K562 (cell line): Measurements from ENCODE around the gene CELF4. TPM values are rescaled to one million over a fixed set of nuclear protein-coding genes. Genes with fewer than 3 reads are reported as not detected.

Experiments used
- ATAC-seq: fragments of 200-7000 bp; cut with Tn5 transposase; 3 replicates; pipeline ENCODE4 v1.9.1; 2020; ENCODE audit warnings: moderate library complexity
- BruUV-seq: library from RNA; stranded (reverse); fragments of 400-500 nt; replicated peaks from 2 replicates; lab custom pipeline; 2021; lab: Mats Ljungman, UMichigan
- CTCF ChIA-PET: fragments of 300-600 bp; formaldehyde crosslinking; extraction: SDS; loops from one replicate; lab custom pipeline; 2021; ENCODE audit warnings: low intra/inter-chr PET ratio; lab: Yijun Ruan, JAX
- POLR2A ChIA-PET: fragments of 300-600, 350-650 bp; sonication (Branson Sonifier 250); formaldehyde crosslinking; extraction: SDS; loops from one replicate; lab custom pipeline; 2021; ENCODE audit warnings: antibody characterized with exemption, inconsistent platforms; lab: Yijun Ruan, JAX
- DNase-seq, 4 experiments: peaks; one replicate each; pipeline versions ENCODE4 v3.0.0 to v3.0.0-alpha.2; 2011 to 2018; ENCODE audit warnings: low spot score in 3 of 4, mixed read lengths in 3 of 4; ENCODE audit errors: extremely low read depth in 1 of 4
- FAIRE-seq: peaks from 2 replicates; lab custom pipeline; 2011; peaks lifted over from hg19 to GRCh38; lab: Jason Lieb, UNC
- H2AFZ ChIP-seq: 2 replicates; pipeline ENCODE4 v1.6.0; 2011; ENCODE audit warnings: low read depth, low read length, control low read depth, inconsistent platforms
- H3K27ac ChIP-seq: fragments of 200-600 bp; 3 replicates; pipeline ENCODE4 v1.8.0; 2011; ENCODE audit warnings: low read depth, mild to moderate bottlenecking, control low read depth, inconsistent platforms, low read length, moderate library complexity, mixed read lengths; ENCODE audit errors: extremely low read depth
- H3K27me3 ChIP-seq, 2 experiments: fragments of 300-600 bp in 1 of 2; 2 replicates in 1 of 2; 3 replicates in 1 of 2; pipeline versions ENCODE4 v1.6.0 to v1.8.0; 2011; ENCODE audit warnings: inconsistent platforms in 2 of 2, low read length in 2 of 2, mild to moderate bottlenecking in 1 of 2, mixed read lengths in 1 of 2, moderate library complexity in 1 of 2; ENCODE audit not compliant: control insufficient read depth in 2 of 2, insufficient read depth in 2 of 2
- H3K36me3 ChIP-seq: fragments of 300-600 bp; 3 replicates; pipeline ENCODE4 v1.8.0; 2011; ENCODE audit warnings: mild to moderate bottlenecking, low read length, inconsistent platforms; ENCODE audit not compliant: control insufficient read depth, insufficient read depth
- H3K4me1 ChIP-seq, 2 experiments: fragments of 200-600 bp in 1 of 2; replicated peaks in 1 of 2; 2 replicates in 1 of 2; 3 replicates in 1 of 2; pipeline versions ENCODE4 v1.5.1 to v1.8.0; 2011; ENCODE audit warnings: inconsistent platforms in 2 of 2, low read length in 2 of 2, mild to moderate bottlenecking in 1 of 2, mixed read lengths in 1 of 2, moderate library complexity in 1 of 2; ENCODE audit not compliant: control insufficient read depth in 2 of 2, insufficient read depth in 2 of 2
- H3K4me2 ChIP-seq: 2 replicates; pipeline ENCODE4 v1.6.1; 2011; ENCODE audit warnings: low read length, control low read depth, inconsistent platforms, mixed read lengths; ENCODE audit not compliant: insufficient read depth
- H3K4me3 ChIP-seq: fragments of 200-600 bp; sonication (generic), shearing (Covaris generic); 2 replicates; pipeline ENCODE4 v1.5.1; 2016; ENCODE audit warnings: control low read depth, inconsistent platforms
- H3K79me2 ChIP-seq: fragments of 200-600 bp; 3 replicates; pipeline ENCODE4 v1.8.0; 2011; ENCODE audit warnings: low read length, inconsistent platforms; ENCODE audit not compliant: control insufficient read depth, insufficient read depth
- H3K9ac ChIP-seq, 2 experiments: 2 replicates each; pipeline versions ENCODE4 v1.6.0 to v1.6.1; 2011; ENCODE audit warnings: low read depth in 2 of 2, low read length in 2 of 2, control low read depth in 1 of 2, inconsistent platforms in 1 of 2, mild to moderate bottlenecking in 1 of 2, mixed read lengths in 1 of 2; ENCODE audit not compliant: insufficient read depth in 1 of 2
- H3K9me1 ChIP-seq: one replicate; pipeline ENCODE4 v1.6.0; 2011; ENCODE audit warnings: inconsistent platforms, mild to moderate bottlenecking, low read length, moderate library complexity; ENCODE audit not compliant: control insufficient read depth, insufficient read depth
- H3K9me3 ChIP-seq: replicated peaks from 2 replicates; pipeline ENCODE4 v1.5.1; 2011; ENCODE audit warnings: low read depth, low read length, inconsistent platforms; ENCODE audit not compliant: control insufficient read depth, insufficient read depth
- H4K20me1 ChIP-seq: replicated peaks from 2 replicates; pipeline ENCODE4 v1.6.1; 2011; ENCODE audit warnings: low read length, inconsistent platforms, mixed read lengths; ENCODE audit not compliant: control insufficient read depth, insufficient read depth
- ATF4 ChIP-seq: fragments of 450-650 bp; formaldehyde crosslinking; IDR thresholded peaks from 2 replicates; pipeline ENCODE4 v1.4.0; 2022; ENCODE audit warnings: mild to moderate bottlenecking, moderate library complexity
- FOXO4 ChIP-seq: fragments of 450-650 bp; formaldehyde crosslinking; IDR thresholded peaks from 2 replicates; pipeline ENCODE4 v1.4.0; 2020; ENCODE audit warnings: mild to moderate bottlenecking, moderate library complexity
- ILK ChIP-seq: fragments of 450-650 bp; IDR thresholded peaks from 2 replicates; pipeline ENCODE4 v1.6.1; 2016; ENCODE audit warnings: missing genetic modification characterization, low read depth, mild to moderate bottlenecking, missing compliant biosample characterization, moderate library complexity, borderline replicate concordance
- ZNF133 ChIP-seq: fragments of 250-450 bp; sonication (Bioruptor Pico); IDR thresholded peaks from 2 replicates; pipeline ENCODE4 v1.4.0; 2020; ENCODE audit warnings: mild to moderate bottlenecking
- WGBS: fragments of 100-300 bp; shearing (Covaris generic); methylation state at CpG from one replicate; pipeline ENCODE4 v1.1.6; 2016; ENCODE audit warnings: low coverage, mixed read lengths; ENCODE audit not compliant: insufficient coverage; ENCODE audit errors: missing lambda C conversion rate; 5-methylcytosine and 5-hydroxymethylcytosine counted together
- in situ Hi-C: fragments of 300-500 bp; cut with MboI; formaldehyde crosslinking; loops from 4 replicates; pipeline ENCODE4 v1.15.0; 2018; ENCODE audit warnings: inconsistent platforms, mixed read lengths
- intact Hi-C: fragments of 100-400 bp; cut with micrococcal nuclease; formaldehyde crosslinking; loops from 2 replicates; pipeline ENCODE4 v1.14.2; 2022
- polyA plus RNA-seq, 8 experiments: library from polyadenylated mRNA; depleted of rRNA in 4 of 8; stranded (reverse) in 5 of 8; unstranded in 3 of 8; fragments of >200 nt; fragmentation: Nextera tagmentation in 2 of 8; fragmentation: Illumina TruSeq in 1 of 8; extraction: Ambion mirVana in 2 of 8; extraction: Trizol in 1 of 8; gene quantifications; 2 replicates each; pipeline versions ENCODE4 v1.2.1 to v1.2.3, GENCODE V29; 2011 to 2014; ENCODE audit warnings: inconsistent platforms in 1 of 8, missing spikeins in 1 of 8
- total RNA-seq, 7 experiments: library from RNA; depleted of rRNA in 6 of 7; stranded (reverse); fragments of >200 nt in 6 of 7; fragmentation: Illumina TruSeq in 2 of 7; extraction: Trizol in 2 of 7; gene quantifications; 2 replicates each; pipeline versions ENCODE4 v1.2.1 to v1.2.3, GENCODE V29; 2011 to 2021; ENCODE audit warnings: low replicate concordance in 1 of 7

Gene CELF4
- total and polyA plus RNA-seq, 9 of the 15 experiments (the other 6 are each of a cell fraction or from before 2014, with no cell fraction given) = 0.04 to 0.24 (median 0.07) TPM; not detected in 3

- TF ChIP-seq FOXO4 (CRISPR knock-in tag) (no peak), ZNF133 (CRISPR knock-in tag) (no peak), ILK (no peak), ATF4 (no peak)
- POLR2A ChIA-PET = no interaction called here
- no peak overlapping the region for H3K9ac ChIP-seq
- no peak overlapping the region for H3K4me3 ChIP-seq
- no peaks in the 10 kb centered on the region for H3K36me3 ChIP-seq
- no peaks in the 10 kb centered on the region for H4K20me1 ChIP-seq
- no TSS peak for BruUV-seq
- 2% methylated on average over 5 of the region's 6 CpGs for WGBS
- no peaks in the 10 kb centered on the region for H3K79me2 ChIP-seq
- no peaks in the 10 kb centered on the region for H3K4me1 ChIP-seq
- in situ Hi-C loops = no loop called here
- CTCF ChIA-PET = no interaction called here
- H3K27ac ChIP-seq = no peak overlapping the region
- H3K9me1 ChIP-seq = no peaks in the 10 kb centered on the region
- DNase-seq (no peak), FAIRE-seq (no peak), ATAC-seq (no peak)
- H3K4me2 ChIP-seq = no peak overlapping the region
- no peaks in the 10 kb centered on the region for H3K9me3 ChIP-seq
- intact Hi-C loops = no loop called here
- no peak overlapping the region for H2AFZ ChIP-seq
- H3K27me3 ChIP-seq = no peaks in the 10 kb centered on the region; a peak in 1 of 5 replicates
These were observed 125.4 kb downstream of the CELF4 start for GRCh38 chr18:37440206-37440605.
